A172 (cell line): ENCODE data around the gene ZMIZ1. TPM values are rescaled to one million over a fixed set of nuclear protein-coding genes. Genes with fewer than 3 reads are reported as not detected.
A peak's percentile ranks its signal among the peaks of the same experiment; 100 is the strongest.

Experiments
- DNase-seq: peaks from one replicate; pipeline ENCODE4 v3.0.0-alpha.2; 2015; ENCODE audit warnings: low spot score
- total RNA-seq: library from RNA; depleted of rRNA; stranded (reverse); fragments of >200 nt; shearing (Covaris generic); gene quantifications from 2 replicates; pipeline ENCODE4 v1.2.3, GENCODE V29; 2014

The ZMIZ1 gene
- total RNA-seq, 1 experiment from 2014 or later = 16.6 TPM

- DNase-seq = no peak
These were observed 13.2 kb downstream of the ZMIZ1 start for GRCh38 chr10:79082035-79082373.

- DNase-seq = no peak
These were observed 14.1 kb downstream of the ZMIZ1 start for GRCh38 chr10:79082631-79083596.

GRCh38 chr10:79084012-79084971, 15.5 kb downstream of the ZMIZ1 start:
- peak; percentile 73 for DNase-seq

GRCh38 chr10:79084972-79085597, 16.3 kb downstream of the ZMIZ1 start:
- DNase-seq = no peak

- no peak for DNase-seq
These were observed 18.1 kb downstream of the ZMIZ1 start for GRCh38 chr10:79086822-79087221.

GRCh38 chr10:79087721-79088120, 19.0 kb downstream of the ZMIZ1 start:
- no peak for DNase-seq

- no peak for DNase-seq
These were observed 19.4 kb downstream of the ZMIZ1 start for GRCh38 chr10:79088176-79088575.

- DNase-seq = no peak
These were observed 20.0 kb downstream of the ZMIZ1 start for GRCh38 chr10:79088613-79089355.

- DNase-seq = no peak
These were observed 20.9 kb downstream of the ZMIZ1 start for GRCh38 chr10:79089632-79090031.

- peak; percentile 31 for DNase-seq
These were observed 21.5 kb downstream of the ZMIZ1 start for GRCh38 chr10:79090134-79090803.

GRCh38 chr10:79092292-79092896, 23.6 kb downstream of the ZMIZ1 start:
- no peak for DNase-seq

GRCh38 chr10:79093658-79094411, 25.1 kb downstream of the ZMIZ1 start:
- no peak for DNase-seq

- DNase-seq = no peak
These were observed 25.8 kb downstream of the ZMIZ1 start for GRCh38 chr10:79094412-79095175.

- DNase-seq = no peak
These were observed 26.6 kb downstream of the ZMIZ1 start for GRCh38 chr10:79095316-79095715.

GRCh38 chr10:79096514-79096913, 27.7 kb downstream of the ZMIZ1 start:
- no peak for DNase-seq

GRCh38 chr10:79097021-79097872, 28.5 kb downstream of the ZMIZ1 start:
- no peak for DNase-seq

- no peak for DNase-seq
These were observed 29.3 kb downstream of the ZMIZ1 start for GRCh38 chr10:79098061-79098460.

- DNase-seq = no peak
These were observed 29.8 kb downstream of the ZMIZ1 start for GRCh38 chr10:79098596-79099015.
